K562 (cell line): ENCODE results near the gene FMNL2. TPM values are rescaled to one million over a fixed set of nuclear protein-coding genes. Genes with fewer than 3 reads are reported as not detected.

Source experiments
- CEBPB ChIP-seq: fragments of 450-650 bp; IDR thresholded peaks from 2 replicates; pipeline ENCODE4 v1.6.1; 2016; ENCODE audit warnings: missing genetic modification characterization, missing compliant biosample characterization
- DPF2 ChIP-seq: fragments of 450-650 bp; IDR thresholded peaks from 2 replicates; pipeline ENCODE4 v1.6.1; 2016
- FOSL1 ChIP-seq: fragments of 200-800 bp; sonication (Bioruptor generic); conservative IDR thresholded peaks from 2 replicates; pipeline ENCODE4 v1.6.1; 2016; ENCODE audit warnings: missing genetic modification characterization, missing compliant biosample characterization
- FOXJ2 ChIP-seq: fragments of 200-800 bp; sonication (Bioruptor generic); IDR thresholded peaks from 2 replicates; pipeline ENCODE4 v1.6.1; 2016; ENCODE audit warnings: missing genetic modification characterization, missing compliant biosample characterization
- FOXK2 ChIP-seq, 2 experiments: fragments of 450-650 bp; IDR thresholded peaks in 1 of 2; conservative IDR thresholded peaks in 1 of 2; 2 replicates each; pipeline ENCODE4 v1.6.1; 2016; ENCODE audit warnings: low read depth in 2 of 2, mild to moderate bottlenecking in 1 of 2
- FOXM1 ChIP-seq, 2 experiments: fragments of 450-650 bp in 1 of 2; sonication (generic) in 1 of 2; formaldehyde crosslinking in 1 of 2; IDR thresholded peaks; 2 replicates each; pipeline versions ENCODE4 v1.6.1 to v1.9.0; 2017 to 2022; ENCODE audit warnings: low read depth in 2 of 2, mild to moderate bottlenecking in 2 of 2, missing genetic modification reagents in 1 of 2, moderate library complexity in 1 of 2
- HDAC1 ChIP-seq, 2 experiments: fragments of 450-650 bp; IDR thresholded peaks; 2 replicates each; pipeline ENCODE4 v1.6.1; 2016 to 2017; ENCODE audit warnings: inconsistent platforms in 1 of 2, mild to moderate bottlenecking in 1 of 2, moderate library complexity in 1 of 2
- HDAC2 ChIP-seq: fragments of 450-650 bp; IDR thresholded peaks from 2 replicates; pipeline ENCODE4 v1.6.1; 2016; ENCODE audit warnings: mild to moderate bottlenecking
- HNRNPL ChIP-seq: fragments of 200-400 bp; formaldehyde crosslinking; IDR thresholded peaks from 2 replicates; pipeline ENCODE4 v1.6.1; 2017; ENCODE audit warnings: low read depth, mild to moderate bottlenecking, low read length
- ILK ChIP-seq: fragments of 450-650 bp; IDR thresholded peaks from 2 replicates; pipeline ENCODE4 v1.6.1; 2016; ENCODE audit warnings: missing genetic modification characterization, low read depth, mild to moderate bottlenecking, missing compliant biosample characterization, moderate library complexity, borderline replicate concordance
- KDM1A ChIP-seq, 2 experiments: fragments of 450-650 bp; IDR thresholded peaks; 2 replicates each; pipeline ENCODE4 v1.6.1; 2016; ENCODE audit warnings: mild to moderate bottlenecking in 2 of 2
- KLF16 ChIP-seq: IDR thresholded peaks from 2 replicates; pipeline ENCODE4 v1.6.1; 2016; ENCODE audit warnings: antibody characterized with exemption
- L3MBTL2 ChIP-seq: fragments of 450-650 bp; IDR thresholded peaks from 2 replicates; pipeline ENCODE4 v1.6.1; 2016; ENCODE audit warnings: mild to moderate bottlenecking, moderate library complexity
- MAFG ChIP-seq: fragments of 450-650 bp; conservative IDR thresholded peaks from 2 replicates; pipeline ENCODE4 v1.6.1; 2016; ENCODE audit warnings: missing genetic modification characterization, missing compliant biosample characterization
- MTA3 ChIP-seq: fragments of 450-650 bp; formaldehyde crosslinking; IDR thresholded peaks from 2 replicates; pipeline ENCODE4 v1.6.1; 2017; ENCODE audit warnings: mild to moderate bottlenecking, borderline replicate concordance
- MYNN ChIP-seq, 2 experiments: sonication (generic); formaldehyde crosslinking in 1 of 2; IDR thresholded peaks; 2 replicates each; pipeline versions ENCODE4 v1.5.0 to v1.6.1; 2016 to 2020; ENCODE audit warnings: antibody characterized with exemption in 1 of 2, missing genetic modification reagents in 1 of 2
- RNF2 ChIP-seq: sonication (generic); IDR thresholded peaks from 2 replicates; pipeline ENCODE4 v1.6.1; 2016
- SMAD1 ChIP-seq: fragments of 150-350 bp; IDR thresholded peaks from 2 replicates; pipeline ENCODE4 v1.6.1; 2014; ENCODE audit warnings: low read length, low read depth; ENCODE audit not compliant: partially characterized antibody
- SMARCA4 ChIP-seq: fragments of 450-650 bp; IDR thresholded peaks from 2 replicates; pipeline ENCODE4 v1.6.1; 2016
- SMARCC2 ChIP-seq: fragments of 450-650 bp; IDR thresholded peaks from 2 replicates; pipeline ENCODE4 v1.6.1; 2017; ENCODE audit warnings: antibody characterized with exemption, moderate library complexity, mild to moderate bottlenecking, low read depth
- TAL1 ChIP-seq: fragments of 450-650 bp; IDR thresholded peaks from 2 replicates; pipeline ENCODE4 v1.6.1; 2016; ENCODE audit warnings: mild to moderate bottlenecking
- TRIM24 ChIP-seq, 2 experiments: fragments of 450-650 bp; IDR thresholded peaks; 2 replicates each; pipeline ENCODE4 v1.6.1; 2016
- ZNF316 ChIP-seq: fragments of 450-650 bp; IDR thresholded peaks from 2 replicates; pipeline ENCODE4 v1.6.1; 2016
- polyA plus RNA-seq, 8 experiments: library from polyadenylated mRNA; depleted of rRNA in 4 of 8; stranded (reverse) in 5 of 8; unstranded in 3 of 8; fragments of >200 nt; fragmentation: Nextera tagmentation in 2 of 8; fragmentation: Illumina TruSeq in 1 of 8; extraction: Ambion mirVana in 2 of 8; extraction: Trizol in 1 of 8; gene quantifications; 2 replicates each; pipeline versions ENCODE4 v1.2.1 to v1.2.3, GENCODE V29; 2011 to 2014; ENCODE audit warnings: inconsistent platforms in 1 of 8, missing spikeins in 1 of 8
- total RNA-seq, 7 experiments: library from RNA; depleted of rRNA in 6 of 7; stranded (reverse); fragments of >200 nt in 6 of 7; fragmentation: Illumina TruSeq in 2 of 7; extraction: Trizol in 2 of 7; gene quantifications; 2 replicates each; pipeline versions ENCODE4 v1.2.1 to v1.2.3, GENCODE V29; 2011 to 2021; ENCODE audit warnings: low replicate concordance in 1 of 7
- TF ChIP-seq, protein P1 (sequence below): sonication (generic); formaldehyde crosslinking; IDR thresholded peaks from 2 replicates; pipeline ENCODE4 v1.5.0; 2020; ENCODE audit warnings: missing genetic modification reagents
- TF ChIP-seq, protein P2 (sequence below), 2 experiments: IDR thresholded peaks in 1 of 2; conservative IDR thresholded peaks in 1 of 2; 2 replicates each; pipeline ENCODE4 v1.6.1; 2016; ENCODE audit warnings: low read depth in 2 of 2, mild to moderate bottlenecking in 1 of 2, missing compliant biosample characterization in 1 of 2, missing genetic modification characterization in 1 of 2, moderate library complexity in 1 of 2

The FMNL2 gene
- total and polyA plus RNA-seq, 9 of the 15 experiments (the other 6 are each of a cell fraction or from before 2014, with no cell fraction given), result 0.15 to 0.49 (median 0.24) TPM; not detected in 1

DNA sequence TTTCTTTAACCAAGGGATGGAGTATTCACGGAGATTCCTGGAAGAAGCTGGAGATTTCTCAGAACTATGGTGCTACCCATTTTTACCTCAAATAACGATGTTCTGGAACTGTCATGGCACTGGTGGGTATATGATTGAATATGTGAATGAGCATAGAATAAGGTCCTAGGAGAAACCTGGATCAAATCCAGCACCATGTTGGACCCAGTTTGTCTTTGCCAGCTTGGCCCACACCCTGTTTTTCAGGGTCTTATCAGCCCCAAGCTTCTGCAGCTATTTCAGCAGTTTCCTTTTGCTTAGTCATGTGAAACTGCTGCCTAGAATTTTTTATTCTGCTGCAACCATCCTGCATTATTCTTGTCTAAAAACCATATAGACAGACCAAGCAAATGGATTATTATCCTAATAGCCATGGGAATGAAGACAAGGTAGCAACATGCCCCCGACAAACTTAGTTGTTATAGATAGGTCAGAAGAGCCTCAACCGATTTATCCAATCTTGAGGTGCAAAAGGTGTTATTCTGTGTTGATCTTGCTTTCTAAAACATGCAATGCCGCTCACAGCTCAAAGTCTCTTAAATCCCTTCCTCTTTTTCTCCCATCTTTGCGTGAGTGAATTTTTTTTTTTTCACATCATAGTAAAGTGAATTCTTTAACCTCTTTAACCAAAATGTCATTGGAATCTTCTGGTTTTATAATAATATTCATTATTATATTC lies 248.7 kb downstream of the FMNL2 start (continued):
- TF ChIP-seq MTA3, result 0 out of 2 replicates have a peak, but pooled peaks have one; percentile 72
- peak; percentile 96 for TF ChIP-seq ZNF316
- TF ChIP-seq KLF16, result 0 out of 2 replicates have a peak, but pooled peaks have one; percentile 17
- TF ChIP-seq CEBPB, result peak; percentile 43; the same call in 1 of the 2 replicates
- peak; percentile 69; the same call in 1 of the 2 replicates for TF ChIP-seq FOXJ2 (tag)
- 0 out of 2 replicates have a peak, but pooled peaks have one; percentile 24 for TF ChIP-seq FOXM1 (IDR thresholded peaks at IDR 0.05; ENCODE audit: low read depth)
- no peak for TF ChIP-seq FOXM1 (CRISPR knock-in tag; IDR thresholded peaks at IDR 0.05; ENCODE audit: low read depth)
- no peak for TF ChIP-seq ILK (tag)
- peak; percentile 94 for TF ChIP-seq DPF2
- peak; percentile 69; the same call in 1 of the 2 replicates for TF ChIP-seq HNRNPL
- 0 out of 4 replicates have a peak, but pooled peaks of 1 of the 2 experiments have one; percentile 24 for TF ChIP-seq KDM1A (IDR thresholded peaks at IDR 0.05)
- TF ChIP-seq, protein P1, sequence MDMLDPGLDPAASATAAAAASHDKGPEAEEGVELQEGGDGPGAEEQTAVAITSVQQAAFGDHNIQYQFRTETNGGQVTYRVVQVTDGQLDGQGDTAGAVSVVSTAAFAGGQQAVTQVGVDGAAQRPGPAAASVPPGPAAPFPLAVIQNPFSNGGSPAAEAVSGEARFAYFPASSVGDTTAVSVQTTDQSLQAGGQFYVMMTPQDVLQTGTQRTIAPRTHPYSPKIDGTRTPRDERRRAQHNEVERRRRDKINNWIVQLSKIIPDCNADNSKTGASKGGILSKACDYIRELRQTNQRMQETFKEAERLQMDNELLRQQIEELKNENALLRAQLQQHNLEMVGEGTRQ (CRISPR knock-in tag), result no peak
- TF ChIP-seq, protein P2, sequence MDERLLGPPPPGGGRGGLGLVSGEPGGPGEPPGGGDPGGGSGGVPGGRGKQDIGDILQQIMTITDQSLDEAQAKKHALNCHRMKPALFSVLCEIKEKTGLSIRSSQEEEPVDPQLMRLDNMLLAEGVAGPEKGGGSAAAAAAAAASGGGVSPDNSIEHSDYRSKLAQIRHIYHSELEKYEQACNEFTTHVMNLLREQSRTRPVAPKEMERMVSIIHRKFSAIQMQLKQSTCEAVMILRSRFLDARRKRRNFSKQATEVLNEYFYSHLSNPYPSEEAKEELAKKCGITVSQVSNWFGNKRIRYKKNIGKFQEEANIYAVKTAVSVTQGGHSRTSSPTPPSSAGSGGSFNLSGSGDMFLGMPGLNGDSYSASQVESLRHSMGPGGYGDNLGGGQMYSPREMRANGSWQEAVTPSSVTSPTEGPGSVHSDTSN (CRISPR knock-in tag; IDR thresholded peaks at IDR 0.05; ENCODE audit: low read depth), result no peak
- TF ChIP-seq, protein P2 (tag; conservative IDR thresholded peaks at IDR 0.05; ENCODE audit: low read depth), result peak; percentile 46; the same call in 1 of the 2 replicates
- peak; percentile 82 for TF ChIP-seq MYNN (IDR thresholded peaks at IDR 0.05)
- no peak for TF ChIP-seq MYNN (CRISPR knock-in tag; IDR thresholded peaks at IDR 0.05)
- peak; percentile 93 for TF ChIP-seq SMARCA4
- peak in 1 of 2 experiments; percentile 45; a peak in 1 of 4 replicates for TF ChIP-seq HDAC1 (IDR thresholded peaks at IDR 0.05)
- TF ChIP-seq SMAD1, result no peak
- peak; percentile 75 for TF ChIP-seq HDAC2
- peak; percentile 93 for TF ChIP-seq MAFG (tag)
- TF ChIP-seq SMARCC2, result peak; percentile 84; the same call in 1 of the 2 replicates
- TF ChIP-seq RNF2, result peak; percentile 37; the same call in 1 of the 2 replicates
- TF ChIP-seq L3MBTL2, result peak; percentile 60
- TF ChIP-seq FOXK2 (conservative IDR thresholded peaks at IDR 0.05 in 1 of 2, IDR thresholded peaks at IDR 0.05 in 1 of 2; ENCODE audit: low read depth in 2 of 2), result no peak
- TF ChIP-seq FOSL1, result peak; percentile 59
- TF ChIP-seq TRIM24 (IDR thresholded peaks at IDR 0.05), result peak; percentile 53 to 76; a peak in 3 of 4 replicates
- TF ChIP-seq TAL1, result peak; percentile 73
